ENCODE measurements around the gene CDK2.

GRCh38 chr12:56013482-56013881, 46.9 kb downstream of the CDK2 start:
- TF ChIP-seq CTCF (IDR thresholded peaks at IDR 0.05), result no peak
- no peak for TF ChIP-seq EZH2phosphoT487 (IDR thresholded peaks at IDR 0.05)
